NCI-H128 (cell line): Measurements from ENCODE around the gene HSD17B8.

ENCODE experiments used
- DNase-seq: peaks from one replicate; lab custom pipeline; 2025; ENCODE audit not compliant: unreplicated experiment; lab: John Stamatoyannopoulos, UW

HSD17B8 gene

GRCh38 chr6:33236328-33236727, 31.9 kb downstream of the HSD17B8 start:
- no peak for DNase-seq

GRCh38 chr6:33236852-33237251, 32.4 kb downstream of the HSD17B8 start:
- DNase-seq, result no peak

DNA sequence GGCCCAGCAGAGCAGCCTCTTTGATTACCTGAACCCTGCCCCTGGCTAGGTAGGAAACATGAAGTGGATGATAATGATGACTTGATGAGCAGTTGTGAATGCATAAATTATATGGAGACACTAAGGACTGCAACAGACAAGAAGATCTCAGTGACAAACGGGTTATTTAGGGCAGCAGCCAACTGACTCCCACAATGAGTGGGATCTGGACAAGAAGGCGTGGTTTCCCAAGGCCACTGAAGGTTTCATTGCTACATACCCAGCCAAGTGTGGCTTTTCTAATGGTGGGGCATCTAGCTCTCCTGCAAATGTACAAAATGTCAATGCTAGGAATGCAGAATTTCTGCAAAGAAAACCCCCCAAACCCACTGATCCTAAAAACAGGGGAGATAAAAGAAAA, 33.3 kb downstream of the HSD17B8 start:
- no peak for DNase-seq

DNA sequence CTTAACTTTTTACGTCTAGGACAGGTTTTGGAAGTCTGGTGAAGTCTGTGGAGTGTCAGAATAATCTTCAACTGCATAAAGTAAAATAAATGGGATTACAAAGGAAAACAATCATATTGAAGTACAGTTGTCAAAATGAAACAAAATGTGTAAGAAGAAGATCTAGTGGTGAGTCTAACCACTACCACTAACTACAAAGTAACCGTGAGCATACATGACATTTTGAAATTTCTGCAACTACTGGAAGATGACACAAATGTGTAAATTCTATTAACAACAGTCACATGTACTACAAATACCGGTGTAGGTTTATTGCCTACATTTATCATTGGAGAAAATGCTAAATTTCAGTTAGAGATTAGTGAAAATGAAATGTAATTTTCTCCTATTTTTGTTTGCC, 37.5 kb downstream of the HSD17B8 start:
- no peak for DNase-seq

DNA sequence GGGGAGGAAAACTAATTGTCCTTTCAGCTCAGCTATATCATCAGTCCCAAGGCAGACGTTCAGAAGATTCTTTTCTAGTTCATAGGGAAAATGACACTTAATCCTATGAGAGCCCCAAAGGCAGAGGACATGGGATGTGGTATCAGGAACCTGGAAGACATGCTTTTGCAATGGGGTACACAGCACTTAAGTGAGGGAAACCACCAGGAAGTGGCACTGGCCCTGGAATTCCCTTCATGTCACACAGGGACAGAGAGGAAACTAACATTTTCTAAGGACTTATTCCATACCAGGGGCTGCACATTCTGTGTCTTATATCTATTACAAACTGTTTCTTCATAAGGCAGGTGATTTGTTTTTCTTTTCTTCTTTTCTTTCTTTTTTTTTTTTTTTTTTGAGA, 39.0 kb downstream of the HSD17B8 start:
- no peak for DNase-seq

DNA sequence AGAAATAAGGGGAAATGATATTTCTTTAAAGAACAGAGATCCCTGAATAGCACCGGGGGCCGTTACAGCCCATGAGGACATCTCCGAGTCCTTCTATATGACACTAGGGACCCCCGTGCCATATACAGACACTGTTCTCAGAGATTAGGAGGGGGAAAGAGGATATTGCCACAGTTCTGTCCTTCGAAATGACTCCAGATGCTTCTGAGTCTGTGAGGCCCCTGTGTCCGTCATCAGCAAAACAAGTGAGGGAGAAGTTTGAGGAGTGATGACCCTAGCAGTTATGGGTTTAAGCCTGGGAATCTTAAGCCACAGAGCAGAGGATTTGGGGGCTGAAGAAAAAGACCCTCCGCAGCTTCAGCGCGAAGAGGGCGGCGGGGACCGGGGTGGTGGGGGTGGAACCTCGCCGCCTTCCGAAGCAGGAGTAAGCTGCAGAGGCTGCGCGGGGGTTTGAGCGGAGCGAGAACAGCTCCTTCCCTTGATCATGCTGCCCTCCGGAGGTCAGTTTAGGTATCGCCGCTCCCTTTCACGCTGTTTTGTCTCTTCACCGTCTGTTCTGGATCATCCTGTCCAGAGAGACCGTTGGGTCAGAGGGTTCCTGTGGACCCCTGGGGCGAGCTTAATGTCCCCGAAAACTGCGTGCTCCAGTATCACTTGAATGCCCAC, 43.7 kb downstream of the HSD17B8 start:
- DNase-seq, result peak; percentile 66

DNA sequence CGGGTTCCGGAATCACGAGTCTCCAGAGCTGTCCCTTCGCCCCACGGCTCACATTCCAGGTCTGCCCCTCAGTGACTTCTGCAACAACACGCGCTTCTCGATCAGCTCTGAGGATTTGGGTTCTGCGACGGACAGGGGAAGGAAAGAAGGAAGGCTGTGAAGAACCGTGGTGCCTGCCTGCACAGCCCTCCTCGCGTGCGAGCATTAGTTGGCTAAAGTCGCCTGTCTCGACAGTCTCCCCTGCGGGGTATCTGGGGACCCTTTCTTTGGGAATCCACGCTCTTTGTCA, 44.1 kb downstream of the HSD17B8 start:
- no peak for DNase-seq

DNA sequence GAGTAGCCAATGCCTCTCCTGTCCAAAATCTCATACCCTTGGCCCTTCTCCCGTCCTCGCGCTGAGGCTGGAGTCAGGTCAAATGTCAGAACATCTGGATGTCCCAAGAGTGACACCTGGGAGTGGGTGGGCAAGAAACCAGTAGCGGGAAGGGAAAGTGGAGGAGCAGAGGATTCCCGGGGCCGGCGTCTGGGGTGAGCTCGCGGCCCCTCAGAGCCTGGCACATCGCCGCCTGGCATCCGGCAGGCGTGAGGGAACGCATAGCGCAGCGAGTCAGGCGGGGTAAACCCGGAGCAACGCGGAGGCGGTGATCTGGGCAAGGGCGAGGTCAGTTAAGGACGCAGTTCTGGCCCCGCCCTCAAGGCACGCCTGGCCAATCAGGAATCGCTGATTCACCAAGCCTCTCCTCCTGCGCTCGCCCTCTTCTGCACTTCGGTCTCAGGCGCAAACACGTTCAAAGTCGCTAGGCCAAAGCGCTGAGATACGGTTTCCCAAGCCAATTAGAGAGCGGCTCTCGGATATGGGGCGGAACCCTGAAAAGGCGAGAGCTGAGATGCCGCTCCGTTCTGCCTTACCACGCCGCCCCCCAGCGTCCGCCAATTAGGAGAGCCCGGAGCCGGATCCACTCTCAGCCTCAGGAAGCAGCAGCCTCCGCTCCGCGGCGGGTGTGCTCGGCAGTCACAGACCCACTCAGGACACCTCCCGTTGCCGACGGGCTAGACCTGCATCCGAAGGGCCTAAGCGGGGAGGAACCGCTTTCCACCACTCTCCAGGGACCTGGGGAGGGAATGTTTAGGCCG, 44.7 kb downstream of the HSD17B8 start:
- peak; percentile 98 for DNase-seq

DNA sequence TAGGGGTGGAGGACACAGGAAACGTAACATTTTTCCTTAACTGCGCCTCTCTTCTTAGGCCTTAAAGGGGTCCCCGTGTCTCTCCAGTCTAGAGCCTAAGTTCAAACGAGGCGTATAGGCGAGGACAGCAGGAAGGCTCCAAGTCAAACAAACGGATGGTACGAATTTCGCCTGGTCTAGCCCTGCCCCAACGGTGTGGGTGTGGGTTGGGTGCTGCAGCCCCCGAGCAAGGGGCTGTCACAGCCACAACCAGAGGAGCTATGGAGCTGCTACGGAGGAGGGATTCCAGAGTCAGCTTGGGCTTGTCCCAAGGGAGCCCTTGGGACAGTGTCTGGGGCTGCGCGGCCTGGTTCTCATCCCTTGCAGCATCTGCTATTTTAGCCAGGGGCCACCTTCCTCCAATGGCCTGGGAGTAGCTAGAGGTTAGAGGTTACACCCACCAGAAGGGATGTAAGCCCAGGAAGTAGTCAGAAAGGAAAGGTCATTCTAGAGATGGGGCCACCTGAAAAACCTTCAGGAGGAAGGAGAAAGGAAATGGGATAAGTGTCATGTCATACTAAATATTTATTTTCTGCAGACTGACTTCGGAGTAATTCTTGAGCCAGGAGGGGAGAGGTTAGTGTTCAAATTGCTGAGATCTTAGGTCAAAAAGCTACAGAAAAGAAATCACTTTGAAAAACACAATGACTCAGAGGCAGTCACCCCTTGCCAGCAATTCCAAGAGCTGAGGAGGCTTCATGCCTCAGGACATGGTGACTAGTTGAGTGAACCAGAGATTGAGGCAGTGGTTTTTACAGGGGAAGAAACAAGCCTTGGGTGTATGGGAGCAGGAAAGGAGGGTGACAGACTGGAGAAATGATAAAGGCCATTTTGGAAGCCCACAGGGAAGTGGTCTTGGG, 45.5 kb downstream of the HSD17B8 start:
- no peak for DNase-seq

- DNase-seq, result no peak
Measured at GRCh38 chr6:33250731-33251130, 46.3 kb downstream of the HSD17B8 start.

DNA sequence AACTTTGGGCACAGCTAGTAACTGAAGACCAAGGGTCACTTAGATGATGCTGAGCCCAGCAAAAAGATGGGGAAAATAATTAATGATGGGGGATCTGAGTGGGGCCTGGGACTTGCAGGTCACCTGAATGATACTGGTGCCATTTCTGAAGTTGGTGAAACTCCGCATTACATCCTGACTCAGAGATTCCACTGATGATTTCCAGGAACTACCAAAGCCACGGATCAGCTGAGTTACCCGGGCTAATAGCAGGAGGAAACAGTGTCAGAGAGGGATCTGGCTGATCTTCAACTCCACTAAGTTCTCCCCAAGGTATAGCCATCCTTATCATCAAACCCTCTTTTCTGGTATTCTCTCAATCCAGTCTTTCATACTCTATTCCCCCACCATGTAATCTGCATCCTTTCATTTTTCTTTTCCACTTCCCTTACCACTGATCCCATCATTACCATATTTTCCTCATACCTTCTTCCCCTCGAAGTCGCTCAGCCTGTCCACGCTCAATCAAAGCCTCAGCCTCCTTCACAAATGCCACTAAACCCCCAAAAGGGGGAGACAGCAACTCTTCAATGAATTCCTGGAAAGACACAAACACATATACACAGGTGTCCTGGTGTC, 47.0 kb downstream of the HSD17B8 start:
- DNase-seq, result no peak

DNA sequence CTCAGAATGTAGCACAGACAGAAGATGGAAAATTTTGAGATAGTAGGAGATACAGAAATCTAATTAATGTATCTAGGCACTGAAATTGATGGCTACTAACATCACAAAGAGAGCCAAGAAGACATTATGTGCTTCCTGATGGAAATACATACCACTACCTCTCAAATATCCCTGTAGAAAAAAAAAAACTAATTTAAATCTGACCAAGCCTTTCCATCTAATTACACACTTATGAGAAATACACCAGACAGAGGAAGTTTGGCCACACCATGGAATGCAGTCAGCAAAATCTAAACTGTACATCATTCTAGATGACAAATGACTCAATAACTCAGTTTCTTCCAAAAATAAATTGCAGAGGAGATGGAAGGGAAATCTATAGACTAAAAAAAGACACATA, 48.3 kb downstream of the HSD17B8 start:
- DNase-seq, result no peak

DNA sequence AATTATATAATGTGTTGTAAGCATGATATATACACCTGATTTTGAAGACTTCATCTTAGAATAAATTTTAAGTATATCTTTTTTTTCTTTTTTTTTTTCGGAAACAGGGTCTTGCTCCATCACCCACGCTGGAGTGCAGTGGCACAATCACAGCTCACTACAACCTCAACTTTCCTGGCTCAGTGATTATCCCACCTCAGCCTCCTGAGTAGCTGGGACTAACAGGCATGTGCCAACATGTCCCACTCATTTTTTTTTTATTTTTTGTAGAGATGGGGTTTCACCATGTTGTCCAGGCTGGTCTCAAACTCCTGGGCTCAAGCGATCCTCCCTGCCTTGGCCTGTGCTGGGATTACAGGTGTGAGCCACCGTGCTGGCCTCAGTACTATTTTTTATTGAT, 50.1 kb downstream of the HSD17B8 start:
- DNase-seq, result no peak
